Measurements from ENCODE around the gene RAC3.

RAC3 gene

DNA sequence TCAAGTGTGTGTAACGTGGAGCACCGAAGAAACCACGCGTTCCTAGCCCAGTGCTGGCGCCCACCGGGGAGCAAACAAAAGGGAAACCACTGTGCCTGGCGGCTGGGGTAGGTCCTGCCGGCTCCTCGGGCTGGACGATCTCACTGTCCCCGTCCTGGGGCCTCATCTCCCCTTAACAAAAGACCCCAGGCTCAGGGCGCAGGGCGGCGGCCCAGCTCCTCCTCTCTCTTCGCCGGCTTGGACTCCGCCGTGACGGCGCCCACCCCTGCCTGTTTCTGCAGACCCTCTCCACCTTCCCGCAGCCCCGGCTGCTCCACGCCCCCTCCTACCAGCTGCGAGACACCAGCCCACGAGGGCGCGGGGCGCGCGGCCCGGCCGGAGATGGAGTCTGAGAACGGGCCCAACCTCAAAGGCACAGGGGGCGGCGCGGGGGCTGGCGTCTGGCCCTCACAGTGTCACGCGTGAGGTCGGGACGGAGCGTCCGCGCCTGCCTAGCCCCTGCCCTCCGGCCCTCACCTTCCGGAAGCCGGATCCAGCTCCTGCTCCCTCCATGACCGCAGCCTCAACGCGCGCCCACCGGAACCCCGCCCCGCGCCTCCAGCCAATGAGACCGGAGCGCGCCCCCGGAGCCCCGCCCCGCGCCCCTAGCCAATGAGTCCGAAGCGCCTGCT is 9.0 kb upstream of the RAC3 start, which contains the start of gene CENPX:
TSS of gene CENPX (minus strand) at position 569 of the 671 bp plus-strand sequence. CDS start at position 552, 17 bp downstream.
- in situ Hi-C loops (cut with MboI; ENCODE audit: low sequenced_read_pairs), result no loop called here

DNA sequence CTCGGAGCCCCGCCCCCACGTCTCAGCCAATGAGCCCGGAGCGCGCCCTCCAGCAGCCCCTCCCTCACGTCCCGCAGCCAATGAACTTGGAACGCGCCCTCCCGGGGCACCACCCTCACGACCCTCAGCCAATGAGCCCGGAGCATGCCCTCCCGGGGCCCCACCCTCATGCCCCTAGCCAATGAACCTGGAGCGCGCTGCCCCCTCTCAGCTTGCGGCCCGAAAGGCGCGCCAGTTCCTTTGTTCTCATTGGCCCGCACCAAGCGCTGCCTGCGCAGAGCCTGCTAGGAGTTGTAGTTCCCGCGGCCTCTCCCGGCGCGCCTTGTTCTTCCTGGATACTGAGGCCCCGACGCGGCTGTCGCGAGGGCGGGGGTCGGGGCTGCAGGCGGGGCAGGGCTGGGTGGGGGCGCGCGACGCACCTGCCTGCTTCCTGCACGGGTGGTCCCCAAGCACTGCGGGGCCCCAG is 8.5 kb upstream of the RAC3 start, which contains the start of gene LRRC45:
TSS of gene LRRC45 (plus strand) at position 325 of the 466 bp plus-strand sequence. CDS start 339 bp downstream, outside the sequence.
- in situ Hi-C loops (cut with MboI; ENCODE audit: low sequenced_read_pairs), result no loop called here

DNA sequence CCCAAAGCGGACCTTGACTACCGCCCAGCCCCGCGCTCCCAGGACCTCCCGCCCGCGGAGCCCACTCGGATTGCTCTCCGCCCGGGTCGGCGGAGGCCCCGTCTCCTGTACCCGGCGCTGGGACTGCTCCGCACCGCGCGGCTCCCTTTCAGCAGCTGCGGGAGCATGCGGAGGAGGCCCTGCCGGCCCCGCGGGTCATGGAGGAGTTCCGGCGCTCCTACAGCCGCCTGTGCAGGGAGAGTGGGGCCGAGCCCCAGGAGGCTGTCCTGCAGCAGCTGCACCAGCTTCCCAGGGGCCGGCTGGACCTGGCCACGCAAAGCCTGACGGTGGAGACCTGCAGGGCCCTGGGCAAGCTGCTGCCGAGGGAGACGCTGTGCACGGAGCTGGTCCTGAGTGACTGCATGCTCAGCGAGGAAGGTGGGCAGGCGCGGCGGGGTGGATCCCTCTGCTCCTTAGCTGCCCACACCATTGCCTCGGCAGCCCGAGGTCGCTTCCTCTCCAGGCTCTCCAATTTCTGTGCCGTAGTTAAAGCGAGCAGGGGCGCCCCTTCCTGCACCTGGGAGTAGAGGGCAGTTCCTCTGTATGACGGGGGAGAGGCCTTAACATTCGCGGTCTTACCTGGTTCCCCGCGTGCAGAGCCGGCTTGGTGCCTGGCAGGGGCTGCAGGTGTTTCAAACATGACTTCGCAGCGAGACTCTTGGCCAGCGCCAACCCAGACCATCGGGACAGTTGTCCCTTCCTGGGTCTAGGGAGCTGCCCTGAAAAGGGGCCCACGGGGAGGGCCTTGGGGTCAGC is 7.8 kb upstream of the RAC3 start:
- in situ Hi-C loops (cut with MboI; ENCODE audit: low sequenced_read_pairs), result no loop called here

DNA sequence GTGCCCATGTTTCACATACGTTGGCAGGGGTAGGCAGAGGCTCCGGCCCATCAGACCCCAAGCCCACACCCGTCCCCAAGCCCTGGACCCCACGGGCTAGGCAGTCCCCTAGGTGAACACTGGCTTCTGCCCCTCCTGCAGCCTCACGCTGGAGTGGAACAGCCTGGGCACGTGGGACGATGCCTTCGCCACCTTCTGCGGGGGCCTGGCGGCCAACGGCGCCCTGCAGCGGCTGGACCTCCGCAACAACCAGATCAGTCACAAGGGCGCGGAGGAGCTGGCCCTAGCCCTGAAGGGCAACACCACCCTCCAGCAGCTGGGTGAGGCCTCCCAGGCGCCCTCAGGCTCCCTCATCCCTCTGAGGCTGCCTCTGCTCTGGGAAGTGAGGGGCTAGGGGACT is 6.6 kb upstream of the RAC3 start:
- in situ Hi-C loops (cut with MboI; ENCODE audit: low sequenced_read_pairs), result no loop called here

DNA sequence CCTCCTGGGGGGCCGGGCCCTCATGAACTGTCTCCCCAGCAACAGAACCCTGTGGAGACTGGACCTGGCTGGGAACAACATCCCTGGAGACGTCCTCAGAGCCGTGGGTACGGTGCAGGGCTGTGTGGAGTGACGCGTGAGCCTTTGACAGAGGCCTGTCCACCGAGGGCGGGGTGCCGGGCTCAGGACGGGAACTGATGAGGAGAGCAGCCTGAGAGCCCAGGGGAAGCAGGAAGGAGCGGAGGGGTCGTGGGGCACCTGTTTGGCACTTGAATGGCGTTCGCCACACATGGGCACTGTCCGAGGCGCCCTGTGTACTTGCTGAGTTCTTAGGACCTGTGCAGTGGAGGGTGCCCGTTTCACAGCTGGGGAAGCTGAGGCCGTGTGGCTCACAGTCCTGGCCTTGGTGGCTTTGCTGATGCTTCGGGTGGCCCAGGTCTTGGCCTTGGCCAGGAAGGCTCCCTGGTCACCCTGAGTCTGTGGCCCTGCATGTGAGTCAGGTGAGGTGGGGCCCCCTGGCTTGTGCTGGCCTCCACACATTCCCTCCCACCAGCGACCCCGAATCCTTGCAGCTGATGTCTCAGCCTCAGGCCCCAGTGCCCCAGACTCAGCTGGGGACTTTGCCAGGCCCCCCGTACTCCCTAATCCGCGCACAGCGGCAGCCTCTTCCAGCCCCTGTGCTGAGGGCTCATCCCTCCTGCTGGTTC is 5.9 kb upstream of the RAC3 start:
- in situ Hi-C loops (cut with MboI; ENCODE audit: low sequenced_read_pairs), result no loop called here

DNA sequence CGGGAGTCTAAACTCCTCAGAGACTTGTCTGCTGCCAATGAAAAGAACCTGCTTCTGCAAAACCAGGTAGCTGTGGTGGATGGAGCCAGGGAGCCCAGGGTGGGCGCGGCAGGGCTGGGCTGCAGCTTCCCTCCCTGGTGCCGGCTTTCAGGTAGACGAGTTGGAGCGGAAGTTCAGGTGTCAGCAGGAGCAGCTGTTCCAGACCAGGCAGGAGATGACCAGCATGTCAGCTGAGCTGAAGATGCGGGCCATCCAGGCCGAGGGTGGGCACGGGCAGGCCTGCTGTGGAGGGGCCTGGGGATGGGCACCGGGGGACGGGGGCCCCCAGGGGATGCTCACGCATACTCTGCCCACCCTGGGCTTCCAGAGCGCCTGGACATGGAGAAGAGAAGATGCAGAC is 3.2 kb upstream of the RAC3 start:
- in situ Hi-C loops (cut with MboI; ENCODE audit: low sequenced_read_pairs), result no loop called here

DNA sequence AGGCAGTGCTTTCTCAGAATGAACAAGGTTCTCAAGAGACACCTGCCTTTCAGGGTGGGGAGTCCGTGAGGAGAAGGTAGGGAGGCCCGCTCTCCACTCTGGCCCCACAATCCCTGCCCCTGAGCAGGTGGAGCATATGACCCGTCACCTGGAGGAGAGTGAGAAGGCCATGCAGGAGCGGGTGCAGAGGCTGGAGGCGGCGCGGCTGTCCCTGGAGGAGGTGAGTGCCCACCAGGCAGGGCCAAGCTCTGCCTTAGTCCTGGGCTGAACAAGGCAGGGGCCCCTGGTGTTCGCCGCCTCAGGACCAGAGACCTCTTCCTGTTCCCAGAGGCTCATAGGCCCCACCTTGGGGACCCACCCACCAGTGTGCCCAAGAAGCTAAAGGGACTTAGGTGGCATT is 2.5 kb upstream of the RAC3 start:
- in situ Hi-C loops (cut with MboI; ENCODE audit: low sequenced_read_pairs), result no loop called here

DNA sequence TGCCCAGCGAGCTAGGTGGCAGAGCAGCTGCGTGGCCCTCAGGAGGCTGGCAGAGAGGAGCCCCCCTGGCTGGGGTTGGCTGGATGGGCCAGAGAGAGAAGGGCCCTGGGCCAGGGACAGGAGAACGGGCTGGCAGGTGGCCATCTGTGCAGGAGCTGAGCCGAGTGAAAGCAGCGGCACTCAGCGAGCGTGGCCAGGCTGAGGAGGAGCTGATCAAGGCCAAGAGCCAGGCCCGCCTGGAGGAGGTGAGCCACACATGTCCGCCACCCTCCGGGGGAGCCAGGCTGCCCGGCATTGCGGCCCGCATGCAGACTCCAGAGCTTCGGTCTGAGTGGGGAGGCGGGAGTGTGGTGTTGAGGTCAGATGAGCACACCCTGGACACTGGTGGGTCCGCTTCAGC is 2.1 kb upstream of the RAC3 start:
- in situ Hi-C loops (cut with MboI; ENCODE audit: low sequenced_read_pairs), result no loop called here

DNA sequence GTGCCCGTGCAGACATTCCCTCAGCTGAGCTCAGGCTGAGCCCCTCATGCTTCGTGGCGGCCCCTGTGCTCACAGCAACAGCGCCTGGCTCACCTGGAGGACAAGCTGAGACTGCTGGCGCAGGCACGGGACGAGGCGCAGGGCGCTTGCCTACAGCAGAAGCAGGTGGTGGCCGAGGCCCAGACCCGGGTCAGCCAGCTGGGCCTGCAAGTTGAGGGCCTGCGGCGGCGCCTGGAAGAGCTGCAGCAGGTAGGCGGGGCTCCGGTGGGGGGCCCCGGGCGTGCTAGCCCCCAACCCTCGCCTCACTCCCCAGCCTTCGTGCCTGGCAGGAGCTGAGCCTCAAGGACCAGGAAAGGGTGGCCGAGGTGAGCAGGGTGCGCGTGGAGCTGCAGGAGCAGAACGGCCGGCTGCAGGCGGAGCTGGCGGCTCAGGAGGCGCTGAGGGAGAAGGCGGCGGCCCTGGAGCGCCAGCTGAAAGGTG is 1.4 kb upstream of the RAC3 start:
- in situ Hi-C loops (cut with MboI; ENCODE audit: low sequenced_read_pairs), result no loop called here

DNA sequence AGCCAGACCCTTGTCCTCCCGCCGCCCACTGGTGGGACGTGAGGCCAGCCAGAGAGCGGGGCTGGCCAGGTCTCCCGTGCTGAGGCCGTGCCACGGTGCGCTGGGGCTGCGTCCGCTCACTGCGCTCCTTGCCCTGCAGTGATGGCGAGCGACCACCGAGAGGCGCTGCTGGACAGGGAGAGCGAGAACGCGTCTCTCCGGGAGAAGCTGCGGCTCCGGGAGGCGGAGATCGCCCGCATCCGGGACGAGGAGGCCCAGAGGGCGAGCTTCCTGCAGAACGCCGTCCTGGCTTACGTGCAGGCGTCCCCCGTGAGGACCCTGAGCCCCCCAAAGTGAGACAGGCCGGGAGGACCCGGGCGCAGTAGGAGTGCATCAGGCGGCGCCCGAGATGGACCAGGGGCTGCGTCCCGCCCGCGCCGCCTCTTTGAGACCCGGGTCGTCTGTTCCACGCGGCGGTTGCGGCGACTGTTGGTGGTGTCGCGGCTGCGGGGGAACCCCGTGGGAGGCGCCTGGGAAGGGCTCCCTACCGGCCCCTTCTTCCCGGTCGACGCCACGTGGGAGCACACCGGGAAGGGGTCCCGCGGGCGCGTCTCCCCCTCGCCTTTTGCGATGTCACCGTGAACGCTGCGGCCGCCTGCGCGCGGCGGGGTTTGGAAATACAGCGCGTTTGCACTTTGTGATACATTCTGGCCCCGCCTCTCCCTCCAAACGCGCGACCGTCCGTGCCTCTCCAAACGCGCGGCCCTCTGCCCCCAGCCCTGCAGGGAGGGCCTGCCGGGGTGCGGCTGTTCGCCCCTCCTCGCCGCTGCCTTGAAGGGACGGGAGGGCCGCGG is 792 bp upstream of the RAC3 start:
- in situ Hi-C loops (cut with MboI; ENCODE audit: low sequenced_read_pairs), result no loop called here

DNA sequence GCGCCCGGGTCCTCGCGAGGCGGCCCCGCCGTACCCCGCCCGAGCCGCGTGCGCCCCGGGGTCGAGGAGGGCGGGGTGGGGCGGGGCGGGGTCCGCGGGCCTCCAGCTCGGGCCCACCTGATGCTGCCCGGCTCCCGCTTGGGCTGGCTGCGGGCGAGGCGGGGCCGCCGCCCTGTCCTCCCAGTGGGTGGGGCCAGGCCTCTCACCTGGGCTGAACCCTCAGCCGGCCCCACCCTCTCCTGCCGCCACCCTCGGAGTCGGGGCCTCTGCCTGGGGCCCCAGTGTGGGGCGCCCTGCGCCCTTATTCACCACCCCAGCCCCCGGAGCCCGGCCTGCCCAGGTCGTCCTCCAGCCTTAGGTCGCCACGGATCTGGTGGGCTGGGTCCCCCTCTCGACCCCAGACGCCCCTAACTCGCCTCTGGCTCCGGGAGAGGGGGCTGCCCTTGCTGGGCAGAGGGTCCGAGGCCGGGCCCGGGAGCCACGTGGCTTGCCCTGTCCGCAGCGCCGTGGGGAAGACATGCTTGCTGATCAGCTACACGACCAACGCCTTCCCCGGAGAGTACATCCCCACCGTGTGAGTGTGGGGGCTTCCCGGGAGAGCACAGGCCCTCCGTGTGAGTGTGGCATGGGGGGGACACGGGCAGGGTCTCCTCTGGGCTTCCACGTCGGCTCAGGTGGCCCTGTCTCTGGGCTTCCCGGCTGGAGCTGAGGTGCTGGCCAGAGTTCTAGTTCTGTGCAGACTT is 578 bp downstream of the RAC3 start:
- in situ Hi-C loops (cut with MboI; ENCODE audit: low sequenced_read_pairs), result no loop called here

DNA sequence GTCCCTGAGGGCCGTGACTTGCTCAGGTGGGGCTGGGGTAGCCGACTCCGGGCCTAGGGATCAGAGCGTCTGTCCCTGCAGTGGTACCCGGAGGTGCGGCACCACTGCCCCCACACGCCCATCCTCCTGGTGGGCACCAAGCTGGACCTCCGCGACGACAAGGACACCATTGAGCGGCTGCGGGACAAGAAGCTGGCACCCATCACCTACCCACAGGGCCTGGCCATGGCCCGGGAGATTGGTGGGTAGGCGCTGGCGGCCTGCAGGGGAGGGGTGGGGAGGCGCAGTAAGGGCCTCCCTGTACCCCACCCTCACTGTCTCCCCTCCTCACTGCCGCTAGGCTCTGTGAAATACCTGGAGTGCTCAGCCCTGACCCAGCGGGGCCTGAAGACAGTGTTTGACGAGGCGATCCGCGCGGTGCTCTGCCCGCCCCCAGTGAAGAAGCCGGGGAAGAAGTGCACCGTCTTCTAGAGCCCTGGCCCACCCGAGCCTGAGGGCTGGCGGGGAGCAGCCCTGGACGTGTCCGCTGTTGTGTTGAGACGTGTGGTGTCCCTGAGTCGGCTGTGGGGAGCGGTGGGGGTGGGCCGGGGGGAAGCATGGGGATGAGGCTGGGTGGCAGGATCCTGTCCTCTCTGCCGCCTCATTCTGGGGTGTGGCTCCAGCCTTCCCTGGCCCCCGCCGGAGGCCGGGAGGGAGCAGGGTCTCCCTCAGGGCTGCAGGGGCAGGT is 2.0 kb downstream of the RAC3 start:
- in situ Hi-C loops (cut with MboI; ENCODE audit: low sequenced_read_pairs), result no loop called here

DNA sequence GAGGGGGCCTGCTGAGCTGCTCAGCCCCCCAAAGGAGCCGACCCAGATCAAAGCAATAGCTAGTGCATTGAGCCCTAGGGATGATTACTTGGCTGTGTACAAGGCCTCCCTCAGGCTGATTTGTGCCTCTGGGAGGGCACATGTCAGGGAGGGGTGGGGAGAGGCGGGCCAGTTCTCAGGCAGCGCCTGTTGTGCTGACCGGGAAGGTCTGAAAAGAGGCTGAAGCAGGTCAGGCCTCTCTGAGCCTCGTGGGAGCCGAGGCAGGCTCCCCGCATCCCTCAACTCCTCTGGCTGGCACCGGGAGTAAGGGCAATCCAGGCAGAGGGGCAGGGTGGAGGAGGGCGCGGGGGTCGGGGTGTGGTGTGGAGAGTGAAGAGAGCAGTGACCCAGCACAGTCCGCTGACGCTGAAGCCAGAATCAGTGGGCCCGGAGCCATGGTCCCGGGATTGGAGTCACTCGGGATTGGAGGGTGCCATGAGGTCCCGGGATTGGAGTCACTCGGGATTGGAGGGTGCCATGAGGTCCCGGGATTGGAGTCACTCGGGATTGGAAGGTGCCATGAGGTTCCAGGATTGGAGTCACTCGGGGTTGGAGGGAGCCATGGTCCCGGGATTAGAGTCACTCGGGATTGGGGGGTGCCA is 3.0 kb downstream of the RAC3 start:
- in situ Hi-C loops (cut with MboI; ENCODE audit: low sequenced_read_pairs), result no loop called here

DNA sequence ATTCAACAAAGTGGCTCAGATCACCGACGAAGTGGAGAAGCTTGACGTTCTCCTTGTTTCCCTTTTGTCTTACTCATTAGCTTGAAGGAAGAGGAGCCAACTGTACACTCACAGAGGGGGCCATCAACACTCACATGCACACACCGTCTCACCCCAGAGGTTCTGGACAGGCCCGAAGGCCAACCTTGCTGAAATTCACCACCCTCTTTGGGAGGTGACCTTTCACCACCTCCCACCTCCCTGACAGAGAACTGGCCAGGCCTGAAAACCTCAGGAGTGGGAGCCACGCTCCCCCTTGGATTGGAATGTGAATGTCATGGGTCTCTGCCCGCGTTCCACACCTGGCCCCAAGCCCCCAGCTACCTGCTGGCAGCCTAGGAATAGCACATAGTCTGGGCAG is 4.0 kb downstream of the RAC3 start:
- in situ Hi-C loops (cut with MboI; ENCODE audit: low sequenced_read_pairs), result no loop called here

DNA sequence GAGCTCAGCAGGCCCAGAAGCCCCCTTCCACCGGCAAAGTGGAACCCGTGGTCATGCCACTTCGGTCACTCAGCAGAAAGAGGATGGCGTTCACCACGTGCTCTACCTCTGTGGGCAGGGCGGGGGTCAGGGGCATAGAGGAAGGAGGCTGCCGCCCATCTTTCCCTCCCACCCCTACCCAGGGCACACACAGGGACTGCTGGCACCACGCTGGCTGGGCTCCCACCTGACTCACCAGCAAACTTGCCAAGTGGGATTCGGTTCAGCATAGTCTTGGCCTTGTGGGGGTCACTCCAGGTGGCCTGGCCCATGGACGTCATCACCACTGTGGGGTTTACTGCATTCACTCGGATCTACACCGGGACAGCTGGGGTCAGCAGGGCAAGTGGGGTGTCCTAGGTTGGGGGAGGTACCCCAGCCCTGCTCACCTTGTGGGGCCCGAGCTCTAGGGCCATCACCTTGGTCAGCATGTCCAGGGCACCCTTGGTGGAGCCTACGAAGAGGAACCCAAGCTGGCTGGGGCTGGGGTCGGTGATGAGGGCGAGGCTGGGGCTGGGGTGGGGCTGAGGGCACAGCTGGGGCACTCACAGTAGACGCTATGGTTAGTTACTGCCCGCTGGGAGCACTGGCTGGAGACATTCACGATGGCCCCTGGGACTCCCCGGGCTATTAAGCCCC is 4.6 kb downstream of the RAC3 start:
- in situ Hi-C loops (cut with MboI; ENCODE audit: low sequenced_read_pairs), result no loop called here

DNA sequence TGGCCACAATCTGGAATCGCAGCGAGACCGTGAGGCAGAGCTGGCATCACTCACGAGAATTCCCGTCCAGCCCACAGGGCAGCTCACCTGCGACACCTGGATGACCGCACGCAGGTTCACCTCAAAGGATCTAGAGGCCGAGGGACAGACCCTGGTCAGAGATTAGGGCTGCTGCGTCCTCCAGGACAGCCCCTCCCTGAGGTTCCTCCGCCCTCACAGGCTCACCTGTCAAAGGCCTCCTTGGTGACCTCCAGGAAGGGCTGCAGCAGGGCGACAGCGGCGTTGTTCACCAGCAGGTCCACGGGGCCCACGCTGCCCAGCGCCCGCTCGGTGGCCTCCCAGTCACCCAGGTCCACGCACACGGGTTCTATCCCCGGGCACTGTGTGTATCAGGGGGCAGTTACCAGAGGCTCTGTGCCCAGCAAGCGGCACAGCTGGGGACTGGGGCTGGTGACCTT is 5.2 kb downstream of the RAC3 start:
- in situ Hi-C loops (cut with MboI; ENCODE audit: low sequenced_read_pairs), result no loop called here

DNA sequence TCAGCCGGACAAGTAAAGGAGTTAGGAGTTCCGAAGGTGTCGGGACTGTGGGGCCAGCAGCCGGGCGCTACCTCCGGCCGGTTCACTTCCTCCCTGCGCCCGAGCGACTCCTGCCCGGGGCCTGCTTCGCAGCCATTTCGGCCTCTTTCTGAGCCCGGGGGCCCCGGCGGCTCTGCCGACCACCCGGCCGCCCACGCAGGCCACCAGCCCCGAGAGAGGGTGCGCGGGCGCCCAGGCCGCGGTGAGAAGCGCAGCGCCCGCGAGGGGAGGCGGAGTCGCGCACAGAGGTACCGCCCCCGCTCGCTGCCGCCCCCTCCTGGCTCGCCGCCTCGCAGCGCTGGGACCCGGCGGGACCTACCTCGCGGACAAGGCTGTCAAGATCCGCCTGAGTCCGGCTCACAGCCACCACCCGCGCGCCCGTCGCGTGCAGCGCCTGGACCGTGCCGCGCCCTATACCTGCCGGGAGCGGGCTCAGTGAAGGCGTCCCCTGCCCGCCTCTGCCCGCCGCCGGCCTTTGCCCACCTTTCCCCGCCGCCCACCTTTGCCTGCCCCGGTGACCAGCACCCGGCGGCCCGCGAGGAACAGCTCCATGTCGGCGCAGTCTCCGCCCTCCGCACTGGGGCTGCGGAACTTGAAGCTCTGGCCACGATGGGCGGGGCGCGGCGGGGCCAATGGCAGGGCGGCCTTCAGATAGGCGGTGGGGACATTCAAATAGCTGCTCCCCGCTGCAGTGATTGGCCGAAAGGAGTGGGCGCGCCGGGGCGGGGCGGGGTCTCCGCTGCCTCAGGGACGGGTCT is 5.8 kb downstream of the RAC3 start, which contains the start of gene DCXR:
TSS of gene DCXR (minus strand) at position 606 of the 797 bp plus-strand sequence. CDS start at position 591, 15 bp downstream.
- in situ Hi-C loops (cut with MboI; ENCODE audit: low sequenced_read_pairs), result no loop called here

All from HL-60/S4 treated with phorbol 12-myristate 13-acetate at 8.2 ng/mL for 4 days and 3 days (cell line).